K562 (cell line): ENCODE results near the gene OPRL1. TPM values are rescaled to one million over a fixed set of nuclear protein-coding genes. Genes with fewer than 3 reads are reported as not detected.

ENCODE experiments used
- ARHGAP35 ChIP-seq: fragments of 450-650 bp; IDR thresholded peaks from 2 replicates; pipeline ENCODE4 v1.6.1; 2018; ENCODE audit not compliant: partially characterized antibody
- COPS2 ChIP-seq: fragments of 450-650 bp; conservative IDR thresholded peaks from 2 replicates; pipeline ENCODE4 v1.6.1; 2016; ENCODE audit warnings: mild to moderate bottlenecking, moderate library complexity
- HMGXB4 ChIP-seq: sonication (generic); formaldehyde crosslinking; IDR thresholded peaks from 2 replicates; pipeline ENCODE4 v1.8.1; 2023; ENCODE audit warnings: mild to moderate bottlenecking, missing genetic modification reagents
- NR2C1 ChIP-seq, 2 experiments: fragments of 450-650 bp; IDR thresholded peaks; 2 replicates each; pipeline ENCODE4 v1.6.1; 2017; ENCODE audit warnings: mild to moderate bottlenecking in 2 of 2, antibody characterized with exemption in 1 of 2, inconsistent platforms in 1 of 2, missing compliant biosample characterization in 1 of 2, missing genetic modification characterization in 1 of 2
- PURB ChIP-seq: sonication (generic); formaldehyde crosslinking; IDR thresholded peaks from 2 replicates; pipeline ENCODE4 v1.9.0; 2021; ENCODE audit warnings: low read depth, mild to moderate bottlenecking, missing genetic modification reagents
- RAD21 ChIP-seq, 2 experiments: fragments of 250-450 bp in 1 of 2; fragments of 450-650 bp in 1 of 2; sonication (Bioruptor Pico) in 1 of 2; formaldehyde crosslinking in 1 of 2; IDR thresholded peaks in 1 of 2; conservative IDR thresholded peaks in 1 of 2; 2 replicates each; pipeline versions ENCODE4 v1.4.0 to v1.8.0; 2020 to 2022; ENCODE audit warnings: mild to moderate bottlenecking in 2 of 2, moderate library complexity in 1 of 2
- REST ChIP-seq, 2 experiments: fragments of 450-650 bp; formaldehyde crosslinking in 1 of 2; IDR thresholded peaks; 2 replicates each; pipeline versions ENCODE4 v1.4.0 to v1.6.1; 2014 to 2020; ENCODE audit warnings: mild to moderate bottlenecking in 2 of 2, borderline replicate concordance in 1 of 2, low read depth in 1 of 2
- TSHZ1 ChIP-seq: fragments of 250-450 bp; sonication (Bioruptor Pico); IDR thresholded peaks from 2 replicates; pipeline ENCODE4 v1.4.0; 2020; ENCODE audit warnings: mild to moderate bottlenecking, moderate library complexity
- ZFP1 ChIP-seq: fragments of 450-650 bp; formaldehyde crosslinking; IDR thresholded peaks from 2 replicates; pipeline ENCODE4 v1.4.0; 2020; ENCODE audit warnings: mild to moderate bottlenecking, mixed read lengths
- ZFX ChIP-seq: sonication (generic); formaldehyde crosslinking; IDR thresholded peaks from 2 replicates; pipeline ENCODE4 v1.8.0; 2022; ENCODE audit warnings: mild to moderate bottlenecking, missing genetic modification reagents, moderate library complexity
- ZNF76 ChIP-seq: fragments of 250-450 bp; sonication (Bioruptor Pico); IDR thresholded peaks from 2 replicates; pipeline ENCODE4 v1.4.0; 2020; ENCODE audit warnings: mild to moderate bottlenecking, moderate library complexity, borderline replicate concordance
- polyA plus RNA-seq, 8 experiments: library from polyadenylated mRNA; depleted of rRNA in 4 of 8; stranded (reverse) in 5 of 8; unstranded in 3 of 8; fragments of >200 nt; fragmentation: Nextera tagmentation in 2 of 8; fragmentation: Illumina TruSeq in 1 of 8; extraction: Ambion mirVana in 2 of 8; extraction: Trizol in 1 of 8; gene quantifications; 2 replicates each; pipeline versions ENCODE4 v1.2.1 to v1.2.3, GENCODE V29; 2011 to 2014; ENCODE audit warnings: inconsistent platforms in 1 of 8, missing spikeins in 1 of 8
- total RNA-seq, 7 experiments: library from RNA; depleted of rRNA in 6 of 7; stranded (reverse); fragments of >200 nt in 6 of 7; fragmentation: Illumina TruSeq in 2 of 7; extraction: Trizol in 2 of 7; gene quantifications; 2 replicates each; pipeline versions ENCODE4 v1.2.1 to v1.2.3, GENCODE V29; 2011 to 2021; ENCODE audit warnings: low replicate concordance in 1 of 7

Gene OPRL1
- total and polyA plus RNA-seq, 9 of the 15 experiments (the other 6 are each of a cell fraction or from before 2014, with no cell fraction given) = 0.06 to 0.33 (median 0.11) TPM; not detected in 2

GRCh38 chr20:64038565-64039292, 41.2 kb upstream of the OPRL1 start (continued):
- TF ChIP-seq ZNF76 (CRISPR knock-in tag) (peak; percentile 22; the same call in 1 of the 2 replicates), PURB (CRISPR knock-in tag) (no peak), TSHZ1 (CRISPR knock-in tag) (no peak), REST (IDR thresholded peaks at IDR 0.05; ENCODE audit: borderline replicate concordance) (peak; percentile 57; the same call in 1 of the 2 replicates), REST (CRISPR knock-in tag; IDR thresholded peaks at IDR 0.05; ENCODE audit: low read depth) (no peak), ARHGAP35 (no peak), ZFX (CRISPR knock-in tag) (peak; percentile 98), COPS2 (no peak), RAD21 (CRISPR knock-in tag; conservative IDR thresholded peaks at IDR 0.05 in 1 of 2, IDR thresholded peaks at IDR 0.05 in 1 of 2) (peak; percentile 60 to 73), HMGXB4 (CRISPR knock-in tag) (peak; percentile 92; the same call in 1 of the 2 replicates), NR2C1 (IDR thresholded peaks at IDR 0.05) (no peak), NR2C1 (tag; IDR thresholded peaks at IDR 0.05) (no peak), ZFP1 (CRISPR knock-in tag) (no peak)
